ENCODE measurements around the gene MRE11.

MRE11 gene

GRCh38 chr11:94481342-94481741 is 12.3 kb downstream of the MRE11 start:
- TF ChIP-seq ISL1 (CRISPR knock-in tag; IDR thresholded peaks at IDR 0.05) (no peak), OSR1 (CRISPR knock-in tag; IDR thresholded peaks at IDR 0.05) (no peak), ZFP30 (CRISPR knock-in tag; IDR thresholded peaks at IDR 0.05) (no peak), SNAI2 (CRISPR knock-in tag; IDR thresholded peaks at IDR 0.05) (no peak), ZNF8 (CRISPR knock-in tag; IDR thresholded peaks at IDR 0.05) (no peak), RARB (CRISPR knock-in tag; IDR thresholded peaks at IDR 0.05) (no peak), PPARA (CRISPR knock-in tag; IDR thresholded peaks at IDR 0.05; ENCODE audit: borderline replicate concordance) (no peak), ESRRG (CRISPR knock-in tag; IDR thresholded peaks at IDR 0.05) (no peak), POU6F1 (CRISPR knock-in tag; IDR thresholded peaks at IDR 0.05; ENCODE audit: borderline replicate concordance, low read depth) (no peak), CSRNP3 (CRISPR knock-in tag; IDR thresholded peaks at IDR 0.05) (no peak), TCF4 (CRISPR knock-in tag; IDR thresholded peaks at IDR 0.05; ENCODE audit: borderline replicate concordance) (no peak), ZFP3 (CRISPR knock-in tag; IDR thresholded peaks at IDR 0.05) (no peak), TSHZ2 (CRISPR knock-in tag; IDR thresholded peaks at IDR 0.05) (no peak), PATZ1 (CRISPR knock-in tag; IDR thresholded peaks at IDR 0.05; ENCODE audit: borderline replicate concordance) (no peak), BACH2 (CRISPR knock-in tag; IDR thresholded peaks at IDR 0.05; ENCODE audit: borderline replicate concordance) (no peak), ZC3H10 (CRISPR knock-in tag; IDR thresholded peaks at IDR 0.05) (no peak), CREB5 (CRISPR knock-in tag; IDR thresholded peaks at IDR 0.05; ENCODE audit: low read depth) (no peak), ZNF565 (CRISPR knock-in tag; conservative IDR thresholded peaks at IDR 0.05; ENCODE audit: low read depth) (no peak), ZNF70 (CRISPR knock-in tag; IDR thresholded peaks at IDR 0.05) (no peak)

GRCh38 chr11:94477624-94478023 is 16.0 kb downstream of the MRE11 start:
- ATAC-seq = no peak
- TF ChIP-seq ESRRG (CRISPR knock-in tag; IDR thresholded peaks at IDR 0.05) (no peak), TSHZ2 (CRISPR knock-in tag; IDR thresholded peaks at IDR 0.05) (no peak), ARNTL (CRISPR knock-in tag; IDR thresholded peaks at IDR 0.05; ENCODE audit: borderline replicate concordance, low read depth) (no peak), OSR1 (CRISPR knock-in tag; IDR thresholded peaks at IDR 0.05) (no peak), GLIS3 (CRISPR knock-in tag; IDR thresholded peaks at IDR 0.05) (no peak), CSRNP3 (CRISPR knock-in tag; IDR thresholded peaks at IDR 0.05) (no peak), PATZ1 (CRISPR knock-in tag; IDR thresholded peaks at IDR 0.05; ENCODE audit: borderline replicate concordance) (no peak), ZFP3 (CRISPR knock-in tag; IDR thresholded peaks at IDR 0.05) (no peak), ZFP30 (CRISPR knock-in tag; IDR thresholded peaks at IDR 0.05) (no peak), CREB5 (CRISPR knock-in tag; IDR thresholded peaks at IDR 0.05; ENCODE audit: low read depth) (no peak)

More at GRCh38 chr11:94481342-94481741, 12.3 kb downstream of the MRE11 start:
- ATAC-seq = no peak

All from SK-N-SH treated with all-trans-retinoic acid at 6 μM for 48 hours (cell line).